H9 (cell line): ENCODE measurements around the gene RNF183. TPM values are rescaled to one million over a fixed set of nuclear protein-coding genes. Genes with fewer than 3 reads are reported as not detected.

ENCODE experiments used
- DNase-seq: peaks from one replicate; pipeline ENCODE4 v3.0.0-alpha.2; 2017
- H2AFZ ChIP-seq: one replicate; pipeline ENCODE4 v1.6.1; 2013; ENCODE audit warnings: mild to moderate bottlenecking, low read length, control low read depth, moderate library complexity
- H2AK5ac ChIP-seq: 2 replicates; pipeline ENCODE4 v1.6.1; 2013; ENCODE audit warnings: low read length, control low read depth, mixed read lengths; ENCODE audit not compliant: insufficient read length
- H2BK120ac ChIP-seq: one replicate; pipeline ENCODE4 v1.6.1; 2013; ENCODE audit warnings: low read depth, mild to moderate bottlenecking, low read length, control low read depth, inconsistent platforms; ENCODE audit not compliant: poor library complexity, severe bottlenecking
- H2BK12ac ChIP-seq: 2 replicates; pipeline ENCODE4 v1.6.1; 2013; ENCODE audit warnings: low read length, control low read depth, mixed read lengths, low read depth; ENCODE audit not compliant: insufficient read length
- H2BK15ac ChIP-seq: 2 replicates; pipeline ENCODE4 v1.6.1; 2013; ENCODE audit warnings: low read depth, low read length, control low read depth
- H2BK20ac ChIP-seq: one replicate; pipeline ENCODE4 v1.6.1; 2013; ENCODE audit warnings: low read depth, mild to moderate bottlenecking, low read length, control low read depth, inconsistent platforms; ENCODE audit not compliant: poor library complexity, severe bottlenecking
- H2BK5ac ChIP-seq: 2 replicates; pipeline ENCODE4 v1.6.1; 2013; ENCODE audit warnings: low read length, control low read depth, mixed read lengths; ENCODE audit not compliant: insufficient read length
- H3K14ac ChIP-seq: 2 replicates; pipeline ENCODE4 v1.6.1; 2013; ENCODE audit warnings: low read length, control low read depth; ENCODE audit not compliant: insufficient read depth
- H3K18ac ChIP-seq: 2 replicates; pipeline ENCODE4 v1.6.1; 2013; ENCODE audit warnings: low read depth, mild to moderate bottlenecking, mixed read lengths, low read length, control low read depth; ENCODE audit not compliant: insufficient read length
- H3K23ac ChIP-seq: 2 replicates; pipeline ENCODE4 v1.6.1; 2013; ENCODE audit warnings: low read length, control low read depth, mixed read lengths, low read depth; ENCODE audit not compliant: insufficient read length
- H3K23me2 ChIP-seq: 2 replicates; pipeline ENCODE4 v1.6.1; 2013; ENCODE audit warnings: low read depth, mild to moderate bottlenecking, mixed read lengths, low read length, control low read depth; ENCODE audit not compliant: insufficient read length, poor library complexity, severe bottlenecking
- H3K27ac ChIP-seq: 2 replicates; pipeline ENCODE4 v1.5.1; 2013; ENCODE audit warnings: low read length, control low read depth, mixed read lengths, low read depth; ENCODE audit not compliant: insufficient read length
- H3K27me3 ChIP-seq: 2 replicates; pipeline ENCODE4 v1.6.1; 2013; ENCODE audit warnings: low read length, control low read depth, inconsistent platforms; ENCODE audit not compliant: insufficient read depth
- H3K4ac ChIP-seq: 2 replicates; pipeline ENCODE4 v1.6.1; 2013; ENCODE audit warnings: low read depth, mild to moderate bottlenecking, control low read depth, inconsistent platforms, low read length, moderate library complexity
- H3K4me1 ChIP-seq: 2 replicates; pipeline ENCODE4 v1.6.1; 2013; ENCODE audit warnings: low read length, control low read depth, inconsistent platforms; ENCODE audit not compliant: insufficient read depth
- H3K4me2 ChIP-seq: 2 replicates; pipeline ENCODE4 v1.6.1; 2013; ENCODE audit warnings: low read length, control low read depth, mixed read lengths; ENCODE audit not compliant: insufficient read length, insufficient read depth
- H3K56ac ChIP-seq: 2 replicates; pipeline ENCODE4 v1.6.1; 2013; ENCODE audit warnings: low read depth, mild to moderate bottlenecking, mixed read lengths, low read length, control low read depth; ENCODE audit not compliant: insufficient read length
- H3K79me1 ChIP-seq: 2 replicates; pipeline ENCODE4 v1.6.1; 2013; ENCODE audit warnings: low read depth, mild to moderate bottlenecking, moderate library complexity, low read length, control low read depth, inconsistent platforms; ENCODE audit not compliant: insufficient read depth, poor library complexity, severe bottlenecking
- H3K79me2 ChIP-seq: 2 replicates; pipeline ENCODE4 v1.6.1; 2013; ENCODE audit warnings: low read length, control low read depth, inconsistent platforms; ENCODE audit not compliant: insufficient read depth
- H3K9ac ChIP-seq: 2 replicates; pipeline ENCODE4 v1.6.1; 2013; ENCODE audit warnings: low read length, control low read depth, mixed read lengths; ENCODE audit not compliant: insufficient read length; ENCODE audit errors: extremely low read depth
- H3K9me3 ChIP-seq: one replicate; pipeline ENCODE4 v1.6.1; 2013; ENCODE audit warnings: low read depth, low read length, inconsistent platforms; ENCODE audit not compliant: control insufficient read depth
- H3T11ph ChIP-seq: one replicate; pipeline ENCODE4 v1.6.1; 2013; ENCODE audit warnings: mild to moderate bottlenecking, low read length, control low read depth, inconsistent platforms
- H4K20me1 ChIP-seq: one replicate; pipeline ENCODE4 v1.6.1; 2013; ENCODE audit not compliant: control insufficient read depth, insufficient read length, insufficient read depth
- H4K5ac ChIP-seq: 2 replicates; pipeline ENCODE4 v1.6.1; 2013; ENCODE audit warnings: low read depth, mild to moderate bottlenecking, mixed read lengths, low read length, control low read depth; ENCODE audit not compliant: insufficient read length
- H4K8ac ChIP-seq: replicated peaks from 2 replicates; pipeline ENCODE4 v1.6.1; 2013; ENCODE audit warnings: low read length, control low read depth, mixed read lengths, low read depth; ENCODE audit not compliant: insufficient read length
- H4K91ac ChIP-seq: 2 replicates; pipeline ENCODE4 v1.6.1; 2013; ENCODE audit warnings: low read depth, mild to moderate bottlenecking, moderate library complexity, mixed read lengths, low read length, control low read depth; ENCODE audit not compliant: insufficient read length
- H3K27ac Mint-ChIP-seq, 3 experiments: 2 replicates in 2 of 3; 3 replicates in 1 of 3; pipeline ENCODE4 v1.8.0; 2020 to 2021; ENCODE audit warnings: mixed read lengths in 3 of 3, mild to moderate bottlenecking in 1 of 3, moderate library complexity in 1 of 3
- H3K27me3 Mint-ChIP-seq: 2 replicates; pipeline ENCODE4 v1.8.0; 2021; ENCODE audit warnings: low read depth, mild to moderate bottlenecking, moderate library complexity, mixed read lengths
- H3K36me3 Mint-ChIP-seq, 3 experiments: 2 replicates in 2 of 3; 3 replicates in 1 of 3; pipeline ENCODE4 v1.8.0; 2020 to 2021; ENCODE audit warnings: low read depth in 3 of 3, mixed read lengths in 3 of 3; ENCODE audit not compliant: insufficient read depth in 1 of 3
- H3K4me1 Mint-ChIP-seq, 2 experiments: 2 replicates each; pipeline ENCODE4 v1.8.0; 2020; ENCODE audit warnings: mixed read lengths in 2 of 2
- H3K4me3 Mint-ChIP-seq, 2 experiments: 2 replicates in 1 of 2; 3 replicates in 1 of 2; pipeline ENCODE4 v1.8.0; 2020 to 2021; ENCODE audit warnings: mild to moderate bottlenecking in 2 of 2, mixed read lengths in 2 of 2, moderate library complexity in 1 of 2
- H3K9me3 Mint-ChIP-seq, 2 experiments: 2 replicates in 1 of 2; 3 replicates in 1 of 2; pipeline ENCODE4 v1.8.0; 2020; ENCODE audit warnings: mild to moderate bottlenecking in 2 of 2, mixed read lengths in 2 of 2, moderate library complexity in 1 of 2
- whole genome bisulfite sequencing: extraction: QIAGEN DNeasy Blood & Tissue Kit; methylation state at CpG from one replicate; pipeline ENCODE4 v1.1.7; 2013; ENCODE audit warnings: missing lambda C conversion rate, low lambda C conversion rate, mixed read lengths; ENCODE audit not compliant: insufficient read length; ENCODE audit errors: extremely low coverage; 5-methylcytosine and 5-hydroxymethylcytosine counted together
- total RNA-seq: library from RNA; stranded (reverse); gene quantifications from 2 replicates; pipeline ENCODE4 v1.2.1, GENCODE V29; 2021
- TF ChIP-seq, protein P1 (sequence below): fragments of 200-600 bp; sonication (generic); conservative IDR thresholded peaks from 3 replicates; pipeline ENCODE4 v1.8.0; 2021; ENCODE audit warnings: antibody characterized with exemption, mild to moderate bottlenecking

Gene RNF183
- total RNA-seq, 1 experiment from 2014 or later = 0.33 TPM

DNA sequence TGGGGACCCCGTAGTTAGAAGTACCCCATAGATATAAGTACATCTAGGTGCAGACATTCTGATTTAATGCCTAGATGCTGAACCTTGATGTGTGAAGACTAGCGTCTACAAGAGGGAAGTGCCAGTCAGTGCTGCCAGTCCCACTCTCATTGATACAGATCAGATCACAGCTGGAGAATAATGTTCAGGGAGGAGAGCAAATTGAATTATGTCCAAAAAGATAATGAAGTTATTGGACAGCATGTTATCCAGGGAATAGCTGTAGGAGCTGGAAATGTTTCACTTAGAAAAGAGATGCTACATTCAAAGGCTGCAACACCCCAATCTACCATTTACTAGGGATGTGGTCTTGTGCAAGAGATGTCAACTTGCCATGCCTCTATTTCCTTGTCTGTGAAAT is 15.9 kb upstream of the RNF183 start:
- Histone ChIP-seq H3K4me1 (no peaks in the 10 kb centered on the region), H2BK5ac (no peak overlapping the region), H3K56ac (no peak overlapping the region), H2BK12ac (no peak overlapping the region), H2BK120ac (no peak overlapping the region), H2BK15ac (no peak overlapping the region), H4K8ac (no peak overlapping the region), H3K4me2 (no peak overlapping the region), H3K14ac (no peak overlapping the region), H2AK5ac (no peak overlapping the region), H3K79me2 (no peaks in the 10 kb centered on the region), H4K91ac (no peak overlapping the region), H3K18ac (no peak overlapping the region), H4K5ac (no peak overlapping the region), H3K23me2 (no peaks in the 10 kb centered on the region), H2AFZ (no peak overlapping the region), H2BK20ac (no peak overlapping the region), H4K20me1 (no peaks in the 10 kb centered on the region), H3K4ac (no peak overlapping the region), H3K27ac (no peak overlapping the region), H3K9ac (no peak overlapping the region), H3K79me1 (no peaks in the 10 kb centered on the region), H3K9me3 (no peaks in the 10 kb centered on the region), H3K27me3 (no peaks in the 10 kb centered on the region; the same call in 1 of the 2 replicates), H3T11ph (no peak overlapping the region), H3K23ac (no peak overlapping the region)
- TF ChIP-seq, protein P1, sequence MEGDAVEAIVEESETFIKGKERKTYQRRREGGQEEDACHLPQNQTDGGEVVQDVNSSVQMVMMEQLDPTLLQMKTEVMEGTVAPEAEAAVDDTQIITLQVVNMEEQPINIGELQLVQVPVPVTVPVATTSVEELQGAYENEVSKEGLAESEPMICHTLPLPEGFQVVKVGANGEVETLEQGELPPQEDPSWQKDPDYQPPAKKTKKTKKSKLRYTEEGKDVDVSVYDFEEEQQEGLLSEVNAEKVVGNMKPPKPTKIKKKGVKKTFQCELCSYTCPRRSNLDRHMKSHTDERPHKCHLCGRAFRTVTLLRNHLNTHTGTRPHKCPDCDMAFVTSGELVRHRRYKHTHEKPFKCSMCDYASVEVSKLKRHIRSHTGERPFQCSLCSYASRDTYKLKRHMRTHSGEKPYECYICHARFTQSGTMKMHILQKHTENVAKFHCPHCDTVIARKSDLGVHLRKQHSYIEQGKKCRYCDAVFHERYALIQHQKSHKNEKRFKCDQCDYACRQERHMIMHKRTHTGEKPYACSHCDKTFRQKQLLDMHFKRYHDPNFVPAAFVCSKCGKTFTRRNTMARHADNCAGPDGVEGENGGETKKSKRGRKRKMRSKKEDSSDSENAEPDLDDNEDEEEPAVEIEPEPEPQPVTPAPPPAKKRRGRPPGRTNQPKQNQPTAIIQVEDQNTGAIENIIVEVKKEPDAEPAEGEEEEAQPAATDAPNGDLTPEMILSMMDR = no peak
- H3K27me3 Mint-ChIP-seq = peaks cover 10% of the 10 kb centered on the region
- no CpG with 5 or more reads among the region's 2 CpGs for WGBS
- DNase-seq = no peak
- no peaks in the 10 kb centered on the region; a peak in 1 of 4 replicates for H3K4me1 Mint-ChIP-seq
- H3K4me3 Mint-ChIP-seq = no peak overlapping the region
- no peaks in the 10 kb centered on the region for H3K36me3 Mint-ChIP-seq
- no peaks in the 10 kb centered on the region for H3K9me3 Mint-ChIP-seq
- H3K27ac Mint-ChIP-seq = no peak overlapping the region
